HEK293 (cell line): ENCODE data around the gene UBASH3B.

Experiments used
- CTCF ChIP-seq: fragments of 450-650 bp; formaldehyde crosslinking; IDR thresholded peaks from 2 replicates; pipeline ENCODE4 v1.5.1; 2016; ENCODE audit warnings: missing biosample characterization, missing genetic modification characterization
- SCRT2 ChIP-seq: fragments of 450-650 bp; formaldehyde crosslinking; IDR thresholded peaks from 2 replicates; pipeline ENCODE4 v1.5.1; 2016; ENCODE audit warnings: missing biosample characterization, missing genetic modification characterization

- TF ChIP-seq CTCF (tag by site-specific recombination) (no peak), SCRT2 (tag by site-specific recombination) (no peak)
These were observed 48.2 kb downstream of the UBASH3B start for GRCh38 chr11:122703541-122704272.
